Renal cortical epithelial cell (primary cell): ENCODE data around the gene CDK5. TPM values are rescaled to one million over a fixed set of nuclear protein-coding genes. Genes with fewer than 3 reads are reported as not detected.
A peak's percentile ranks its signal among the peaks of the same experiment; 100 is the strongest.

Source experiments
- DNase-seq: peaks from one replicate; pipeline ENCODE4 v3.0.0-alpha.2; 2011; ENCODE audit warnings: low read depth
- total RNA-seq: library from RNA; depleted of rRNA; stranded (reverse); fragments of >200 nt; gene quantifications from 2 replicates; pipeline ENCODE4 v1.2.3, GENCODE V29; 2014

Gene CDK5
- total RNA-seq, 1 donor from 2014 or later = 16.8 TPM

DNA sequence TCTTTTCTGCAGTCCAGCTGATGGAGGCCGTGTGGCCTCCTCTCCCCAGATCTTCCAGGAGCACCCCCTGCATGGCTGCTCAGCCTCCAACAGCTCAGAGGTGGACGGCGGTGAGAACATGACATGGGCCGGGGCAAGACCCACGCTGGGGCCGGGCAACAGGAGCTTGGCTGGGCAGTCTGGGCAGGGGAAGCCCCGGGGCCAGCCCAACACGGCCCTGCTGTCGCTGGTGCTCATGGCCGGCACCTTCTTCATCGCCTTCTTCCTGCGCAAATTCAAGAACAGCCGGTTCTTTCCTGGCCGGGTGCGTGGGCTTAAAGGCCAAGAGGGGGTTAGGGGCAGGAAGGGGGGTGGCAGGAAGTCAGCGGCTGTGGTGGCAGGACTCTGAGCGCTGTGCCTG is 16.3 kb upstream of the CDK5 start:
- DNase-seq = no peak

DNA sequence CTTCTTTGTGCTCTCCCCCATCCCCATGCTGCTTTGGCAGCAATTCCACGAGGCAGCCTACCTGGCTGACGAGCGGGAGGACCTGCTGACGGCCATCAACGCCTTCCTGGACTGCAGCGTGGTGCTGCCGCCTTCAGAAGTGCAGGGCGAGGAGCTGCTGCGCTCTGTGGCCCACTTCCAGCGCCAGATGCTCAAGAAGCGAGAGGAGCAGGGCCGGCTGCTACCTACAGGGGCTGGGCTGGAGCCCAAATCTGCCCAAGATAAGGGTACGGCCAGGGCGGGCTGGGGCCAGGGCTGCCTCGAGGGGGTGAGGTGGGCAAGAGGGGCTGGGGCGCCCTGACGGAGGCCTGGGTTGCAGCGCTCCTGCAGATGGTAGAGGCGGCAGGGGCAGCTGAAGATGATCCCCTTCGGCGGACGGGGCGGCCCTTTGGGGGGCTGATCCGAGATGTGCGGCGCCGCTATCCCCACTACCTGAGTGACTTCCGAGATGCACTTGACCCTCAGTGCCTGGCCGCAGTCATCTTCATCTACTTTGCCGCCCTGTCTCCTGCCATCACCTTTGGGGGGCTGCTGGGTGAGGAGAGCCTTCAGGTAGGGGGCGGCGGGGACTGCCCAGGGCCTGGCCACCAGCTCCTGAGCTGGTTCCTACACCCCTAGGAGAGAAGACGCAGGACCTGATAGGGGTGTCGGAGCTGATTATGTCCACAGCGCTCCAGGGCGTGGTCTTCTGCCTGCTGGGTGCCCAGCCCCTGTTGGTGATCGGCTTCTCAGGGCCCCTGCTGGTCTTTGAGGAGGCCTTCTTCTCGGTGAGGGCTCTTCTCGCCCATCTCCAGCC is 13.6 kb upstream of the CDK5 start:
- DNase-seq = no peak

DNA sequence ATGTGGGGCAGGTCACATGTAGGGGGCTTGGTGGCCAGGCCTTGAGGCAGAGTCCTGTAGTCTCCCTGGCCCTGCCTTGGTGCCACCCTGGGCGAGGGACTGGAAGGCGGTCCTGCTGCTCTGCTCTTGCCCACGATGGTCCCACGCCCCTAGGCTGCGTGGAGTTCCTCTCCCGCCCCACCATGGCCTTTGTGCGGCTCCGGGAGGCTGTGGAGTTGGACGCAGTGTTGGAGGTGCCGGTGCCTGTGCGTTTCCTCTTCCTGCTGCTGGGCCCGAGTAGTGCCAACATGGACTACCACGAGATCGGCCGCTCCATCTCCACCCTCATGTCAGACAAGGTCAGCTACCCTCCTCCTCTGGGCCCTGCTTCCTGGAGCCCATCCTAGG is 12.9 kb upstream of the CDK5 start:
- DNase-seq = no peak

DNA sequence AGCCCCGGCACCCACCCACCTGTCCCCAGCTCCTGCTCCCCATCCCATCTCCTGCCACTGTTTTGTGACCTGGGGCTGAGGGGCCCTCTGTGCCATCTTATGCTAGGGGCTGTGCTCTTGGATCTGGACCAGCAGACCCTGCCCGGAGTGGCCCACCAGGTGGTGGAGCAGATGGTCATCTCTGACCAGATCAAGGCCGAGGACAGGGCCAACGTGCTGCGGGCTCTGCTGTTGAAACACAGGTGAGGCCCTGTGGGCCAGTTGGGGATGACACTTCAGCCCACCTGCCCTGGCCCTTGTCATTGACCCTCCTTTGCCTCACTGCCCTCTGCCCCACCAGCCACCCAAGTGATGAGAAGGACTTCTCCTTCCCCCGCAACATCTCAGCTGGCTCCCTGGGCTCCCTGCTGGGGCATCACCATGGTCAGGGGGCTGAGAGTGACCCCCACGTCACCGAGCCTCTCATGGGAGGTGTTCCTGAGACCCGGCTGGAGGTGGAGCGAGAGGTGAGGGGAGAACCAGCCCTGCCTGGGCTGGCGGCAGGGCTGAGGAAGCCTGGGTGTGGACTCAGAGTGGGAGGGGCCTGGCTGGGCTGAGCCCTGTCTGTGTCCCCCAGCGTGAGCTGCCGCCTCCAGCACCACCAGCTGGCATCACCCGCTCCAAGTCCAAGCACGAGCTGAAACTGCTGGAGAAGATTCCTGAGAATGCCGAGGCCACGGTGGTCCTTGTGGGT is 12.3 kb upstream of the CDK5 start:
- DNase-seq = no peak

DNA sequence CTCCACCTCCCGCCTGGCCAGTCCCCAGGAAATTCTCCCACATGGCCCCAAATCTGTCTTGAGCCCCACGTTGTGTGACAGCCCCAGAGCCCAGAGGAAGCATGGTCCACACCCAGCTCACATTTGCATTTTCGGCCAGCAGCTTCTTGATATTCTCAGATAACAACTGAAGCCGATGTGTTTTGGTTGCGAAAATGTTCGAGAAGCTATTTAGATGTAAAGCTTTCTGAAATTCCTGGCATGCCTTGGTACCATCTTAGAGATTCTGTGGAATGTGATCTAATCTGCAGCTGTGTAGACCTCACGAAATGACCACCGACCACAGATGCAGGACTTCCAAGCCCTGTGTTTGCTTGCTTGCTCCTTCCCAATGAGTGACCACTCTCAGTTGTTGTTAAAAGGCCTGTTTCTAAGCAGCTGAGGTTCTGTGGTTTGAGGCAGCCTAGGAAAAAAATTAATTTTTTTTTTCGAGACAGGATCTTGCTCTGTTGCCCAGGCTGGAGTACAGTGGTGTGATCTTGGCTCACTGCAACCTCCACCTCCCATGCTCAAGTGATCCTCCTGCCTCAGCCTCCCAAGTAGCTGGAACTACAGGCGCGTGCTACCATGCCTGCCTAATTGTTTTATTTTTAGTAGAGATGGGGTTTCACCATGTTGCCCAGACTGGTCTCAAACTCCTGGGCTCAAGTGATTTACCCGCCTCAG is 10.5 kb upstream of the CDK5 start:
- no peak for DNase-seq

DNA sequence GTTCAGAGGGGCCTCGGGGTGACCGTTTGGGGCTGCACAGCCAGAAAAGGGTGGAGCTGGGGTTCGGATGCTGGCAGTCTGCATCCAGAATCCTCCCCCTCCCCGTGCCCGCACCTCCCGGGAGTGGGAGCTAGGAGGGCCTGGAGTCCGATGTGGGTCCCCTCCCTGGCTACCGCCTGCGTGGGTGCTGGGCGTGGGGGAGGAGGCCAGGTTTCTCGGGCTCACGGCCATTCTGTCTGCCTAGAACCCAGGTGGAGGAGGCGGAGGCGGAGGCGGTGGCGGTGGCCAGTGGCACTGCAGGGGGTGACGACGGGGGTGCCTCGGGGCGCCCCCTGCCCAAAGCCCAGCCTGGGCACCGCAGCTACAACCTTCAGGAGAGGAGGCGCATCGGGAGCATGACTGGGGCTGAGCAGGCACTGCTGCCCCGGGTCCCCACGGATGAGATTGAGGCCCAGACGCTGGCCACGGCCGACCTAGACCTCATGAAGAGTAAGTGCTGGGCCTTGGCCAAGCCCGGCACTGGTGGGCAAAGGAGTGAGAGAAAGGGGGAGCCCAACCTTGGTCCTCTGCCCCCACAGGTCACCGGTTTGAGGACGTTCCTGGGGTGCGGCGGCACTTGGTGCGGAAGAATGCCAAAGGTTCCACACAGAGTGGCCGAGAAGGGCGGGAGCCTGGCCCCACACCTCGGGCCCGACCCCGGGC is 8.7 kb upstream of the CDK5 start:
- DNase-seq = no peak

DNA sequence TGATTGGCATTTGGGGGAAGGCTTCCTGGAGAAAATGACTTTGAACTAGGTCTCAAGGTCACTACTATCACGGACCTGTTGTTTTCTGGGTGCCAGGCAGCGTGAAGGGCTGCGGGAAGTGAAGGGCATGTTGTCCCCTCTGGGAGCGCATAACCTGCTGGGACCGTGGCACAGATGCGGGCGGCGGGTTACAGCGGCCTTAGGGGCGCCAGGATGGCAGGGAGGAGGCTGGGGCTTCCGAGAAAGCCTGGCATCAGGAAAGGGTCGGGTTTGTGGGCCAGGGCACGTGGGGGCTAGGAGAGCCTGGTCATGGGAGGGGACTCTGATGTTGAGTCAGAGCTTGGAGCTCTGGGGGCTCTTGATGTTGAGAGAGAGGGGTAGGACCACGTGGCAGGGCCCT is 7.8 kb upstream of the CDK5 start:
- DNase-seq = no peak

DNA sequence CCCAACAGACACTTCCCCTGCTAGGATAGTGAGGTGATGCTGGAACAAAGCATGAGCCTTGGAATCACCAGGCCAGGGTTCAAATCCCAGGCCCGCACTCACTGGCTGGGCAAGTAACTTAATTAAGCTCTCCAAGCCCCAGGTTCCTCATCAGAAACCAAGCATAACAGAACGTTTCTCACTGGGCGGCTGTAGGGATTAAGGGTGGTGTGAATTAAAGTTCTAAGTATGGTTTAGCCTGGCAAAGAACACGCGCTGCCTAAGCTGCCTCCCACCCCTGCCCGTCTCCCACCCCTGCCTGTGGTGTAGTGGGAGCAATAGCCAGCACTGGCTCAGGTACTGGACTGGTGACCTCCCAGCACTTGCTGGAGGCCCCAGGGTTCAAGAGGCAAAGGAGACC is 7.3 kb upstream of the CDK5 start:
- no peak for DNase-seq

DNA sequence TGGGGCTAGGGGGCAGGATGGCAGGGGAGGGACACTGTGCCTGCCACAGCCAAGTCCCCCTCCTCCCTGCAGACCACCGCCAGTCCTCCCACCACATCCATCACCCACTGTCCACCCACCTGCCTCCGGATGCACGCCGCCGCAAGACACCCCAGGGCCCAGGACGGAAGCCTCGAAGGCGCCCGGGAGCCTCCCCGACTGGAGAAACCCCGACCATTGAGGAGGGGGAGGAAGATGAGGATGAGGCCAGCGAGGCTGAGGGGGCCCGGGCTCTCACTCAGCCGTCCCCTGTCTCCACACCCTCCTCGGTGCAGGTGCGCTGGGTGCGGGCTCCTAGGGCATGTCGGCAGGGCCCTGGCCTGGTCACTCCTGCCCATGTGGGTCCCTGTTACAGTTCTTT is 6.8 kb upstream of the CDK5 start:
- no peak for DNase-seq

DNA sequence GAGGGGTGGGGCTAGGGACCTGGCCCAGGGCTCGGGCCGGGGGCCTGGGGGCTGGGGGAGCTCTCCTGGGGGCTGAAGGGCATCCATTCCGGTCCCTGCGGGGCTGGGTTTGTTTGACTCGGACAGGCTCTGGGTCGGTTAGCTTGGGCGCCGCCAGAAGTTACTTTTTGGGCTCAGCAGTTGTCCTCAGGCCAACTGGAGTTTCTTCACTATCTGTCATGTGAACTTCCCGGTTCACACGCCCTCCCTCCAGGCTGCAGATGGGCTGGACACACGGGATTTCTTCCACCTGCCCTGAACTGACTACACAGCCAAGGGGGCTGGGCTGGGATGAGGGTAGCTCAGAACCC is 5.5 kb upstream of the CDK5 start:
- DNase-seq = peak; percentile 54

DNA sequence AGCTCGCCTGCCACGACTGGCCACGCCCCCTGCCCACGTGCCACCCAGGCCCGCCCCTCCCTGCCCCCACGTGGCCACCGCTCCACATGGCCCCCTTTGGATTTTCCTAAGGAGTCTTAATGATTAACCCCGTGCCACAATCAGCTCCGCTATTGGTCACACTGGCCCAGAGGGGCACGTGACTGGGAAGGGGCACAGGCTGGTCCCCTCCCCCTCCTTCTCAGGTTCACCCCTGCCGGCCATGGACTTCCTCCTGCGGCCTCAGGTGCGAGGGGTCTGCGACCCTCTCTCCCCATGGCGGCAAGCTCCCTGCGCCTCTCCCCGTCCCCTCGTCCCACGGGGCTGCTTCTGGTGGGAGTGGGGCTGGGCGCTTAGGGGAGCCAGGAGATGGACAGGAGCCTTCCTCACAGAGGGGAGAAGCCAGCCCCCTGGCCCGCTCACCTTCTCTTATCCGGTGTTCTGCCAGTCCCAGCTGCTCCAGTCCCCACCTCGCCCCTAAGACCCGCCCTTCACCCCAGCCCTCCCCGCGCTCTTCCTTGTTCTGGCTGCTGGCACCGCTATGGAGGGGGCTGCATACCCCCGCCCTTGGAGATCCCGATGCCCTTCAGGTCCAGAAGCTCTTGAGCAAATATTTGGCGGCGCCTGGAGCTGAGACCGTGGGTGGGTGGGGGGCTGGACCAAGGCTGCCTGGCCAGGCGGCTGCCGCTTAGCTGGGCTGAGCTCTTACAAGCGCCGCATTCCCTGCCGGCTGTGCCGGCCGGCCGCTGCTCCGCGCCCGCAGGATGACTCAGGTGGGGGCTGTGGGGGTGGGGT is 4.9 kb upstream of the CDK5 start:
- DNase-seq = peak; percentile 91

DNA sequence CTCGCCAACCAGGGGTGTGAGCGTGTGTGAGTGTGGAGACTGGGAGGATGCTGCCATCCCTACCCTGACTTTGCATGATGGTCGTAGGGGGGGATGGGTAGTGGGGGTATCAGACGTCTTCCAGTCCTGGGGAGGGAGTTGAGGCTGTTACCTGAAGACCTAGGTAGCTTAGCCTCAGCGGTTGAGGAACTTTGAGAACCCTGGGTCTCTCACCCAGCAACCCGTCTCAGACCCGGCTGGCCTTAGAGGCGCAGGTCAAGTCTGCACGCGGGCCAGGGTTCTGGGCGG is 4.4 kb upstream of the CDK5 start:
- no peak for DNase-seq

DNA sequence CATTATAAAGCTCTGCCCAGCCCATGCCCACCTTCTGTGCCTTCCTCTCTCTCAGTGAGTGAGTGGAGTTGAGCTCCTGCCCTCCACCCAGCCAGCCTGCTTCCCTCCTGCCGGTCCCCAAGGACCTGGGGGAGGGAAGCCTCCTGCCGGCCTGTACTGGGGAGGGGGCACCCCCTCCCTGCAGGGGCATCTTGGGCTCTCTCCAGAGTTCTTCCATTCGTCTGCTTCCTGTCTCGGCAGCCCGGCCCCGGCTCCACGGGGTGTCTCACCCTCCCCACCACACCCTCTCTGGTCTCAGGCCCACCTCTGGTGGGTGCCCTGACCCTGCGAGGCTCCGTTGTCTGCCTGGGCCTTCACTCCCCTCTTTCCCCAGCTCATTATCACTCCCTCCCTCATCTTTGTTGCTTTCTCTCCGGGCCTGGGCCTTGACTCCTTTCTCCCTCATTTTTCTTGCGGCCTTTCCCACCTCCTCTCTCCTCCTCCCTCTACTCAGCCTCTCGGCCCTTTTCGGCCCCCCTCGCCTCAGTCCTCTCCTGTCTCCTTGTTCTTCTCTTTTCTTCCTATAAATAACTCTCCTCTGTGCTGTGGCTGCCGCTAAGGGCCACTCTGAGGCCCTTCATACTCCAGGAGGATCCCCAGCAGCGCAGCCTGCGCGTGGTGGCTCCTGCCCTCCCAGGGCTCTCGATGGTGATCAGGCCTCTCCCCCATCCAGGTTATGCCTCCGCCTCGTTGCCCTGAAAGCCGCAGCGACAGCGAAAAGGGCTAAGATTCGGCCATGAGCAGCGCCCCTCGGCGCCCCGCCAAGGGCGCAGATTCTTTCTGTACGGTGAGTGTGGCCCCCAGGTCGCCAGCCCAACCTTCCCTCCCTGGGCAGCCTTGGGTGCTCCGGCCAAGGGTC is 3.8 kb upstream of the CDK5 start:
- no peak for DNase-seq

DNA sequence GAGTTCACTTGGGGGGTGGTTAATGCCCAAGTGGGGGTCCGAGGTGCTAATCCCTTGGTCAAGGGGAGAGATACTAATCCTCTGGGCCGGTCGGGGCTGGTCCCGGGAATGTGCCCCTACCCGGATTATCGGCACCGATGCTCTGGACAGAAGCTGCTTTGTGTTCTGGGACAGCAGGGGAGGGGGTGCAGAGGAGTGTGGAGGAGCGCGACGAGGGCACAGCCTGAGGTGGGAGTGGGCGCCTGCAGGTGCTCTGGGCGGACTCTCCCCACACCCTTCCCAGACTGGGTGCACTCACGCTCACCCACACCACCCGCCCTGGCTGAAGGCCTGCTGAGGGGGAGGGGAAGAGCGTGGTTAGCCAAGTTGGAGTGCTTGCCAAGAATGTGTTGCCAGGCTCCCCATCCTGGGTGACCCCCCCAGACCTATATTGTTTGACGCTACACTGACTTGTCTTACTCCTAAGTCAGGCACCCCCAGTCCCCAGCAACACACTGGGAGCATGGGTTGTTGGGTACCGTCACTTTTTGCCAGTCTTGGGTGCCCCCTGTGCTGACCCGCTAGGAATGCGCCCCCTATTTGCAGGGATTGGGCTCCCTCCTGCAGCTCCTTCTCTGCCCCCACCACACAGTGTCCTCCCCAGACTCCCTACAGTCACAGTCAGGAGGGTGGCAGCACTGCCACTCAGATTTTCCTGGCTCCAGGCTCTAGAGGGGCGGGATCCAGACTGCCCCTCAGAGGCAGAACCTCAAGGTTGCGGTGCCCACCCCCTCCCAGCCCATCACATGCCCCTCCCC is 2.9 kb upstream of the CDK5 start:
- DNase-seq = peak; percentile 65

DNA sequence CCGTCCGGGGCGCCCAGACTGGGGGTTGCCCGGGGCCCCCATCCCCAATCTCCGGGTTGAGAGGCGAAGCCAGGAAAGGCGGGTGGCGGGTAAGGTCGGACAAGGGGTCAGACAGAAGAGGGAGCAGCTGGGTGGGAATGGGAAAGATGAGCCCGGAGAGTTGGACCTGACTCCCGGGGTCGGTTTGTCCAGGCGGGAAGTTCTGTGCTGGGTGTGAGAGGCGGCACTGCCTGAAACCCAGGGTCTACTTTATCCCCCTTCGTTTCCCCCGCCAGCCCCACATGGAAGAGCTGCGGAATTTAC is 2.4 kb upstream of the CDK5 start:
- no peak for DNase-seq

DNA sequence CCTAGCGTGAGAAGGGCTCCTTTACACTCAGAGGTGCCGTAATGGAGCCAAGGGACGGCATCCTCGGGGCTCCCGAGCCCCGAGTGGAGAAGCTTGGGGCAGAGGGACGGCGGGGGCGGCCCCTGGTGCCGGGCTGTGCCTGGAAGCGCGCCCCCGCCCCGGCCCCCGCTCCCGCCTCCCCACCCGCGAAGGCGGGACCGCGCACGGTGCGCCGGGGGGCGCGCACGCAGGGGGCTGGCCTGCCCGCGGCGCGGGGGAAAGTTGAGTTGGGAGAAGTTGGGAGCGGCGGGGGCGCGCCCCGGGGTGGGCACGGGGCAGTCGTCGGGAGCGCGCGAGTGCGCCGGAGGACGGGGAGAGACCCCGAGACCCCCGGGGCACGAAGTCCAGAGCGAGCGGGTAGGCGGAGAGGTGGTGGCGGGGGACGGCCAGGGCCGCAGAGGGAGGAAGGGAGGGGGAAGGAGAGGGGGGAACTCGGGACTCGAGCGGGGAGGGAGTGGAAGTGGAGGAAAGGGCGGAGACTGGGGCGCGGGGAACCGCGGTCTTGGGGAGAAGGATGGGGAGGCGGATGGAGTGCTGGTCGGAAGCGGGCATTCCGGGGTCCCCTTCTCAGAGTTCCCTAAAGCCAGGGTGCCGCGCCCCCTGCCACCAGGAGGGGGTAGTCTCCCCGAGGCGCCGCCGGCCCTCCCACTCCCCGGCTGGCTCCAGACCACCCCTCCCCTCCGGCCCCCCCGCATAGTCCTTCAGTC is 1.8 kb upstream of the CDK5 start, which contains the start of gene SLC4A2:
TSS of gene SLC4A2 (plus strand) at position 223 of the 746 bp plus-strand sequence. CDS start 2,399 bp downstream, outside the sequence.
- DNase-seq = no peak

DNA sequence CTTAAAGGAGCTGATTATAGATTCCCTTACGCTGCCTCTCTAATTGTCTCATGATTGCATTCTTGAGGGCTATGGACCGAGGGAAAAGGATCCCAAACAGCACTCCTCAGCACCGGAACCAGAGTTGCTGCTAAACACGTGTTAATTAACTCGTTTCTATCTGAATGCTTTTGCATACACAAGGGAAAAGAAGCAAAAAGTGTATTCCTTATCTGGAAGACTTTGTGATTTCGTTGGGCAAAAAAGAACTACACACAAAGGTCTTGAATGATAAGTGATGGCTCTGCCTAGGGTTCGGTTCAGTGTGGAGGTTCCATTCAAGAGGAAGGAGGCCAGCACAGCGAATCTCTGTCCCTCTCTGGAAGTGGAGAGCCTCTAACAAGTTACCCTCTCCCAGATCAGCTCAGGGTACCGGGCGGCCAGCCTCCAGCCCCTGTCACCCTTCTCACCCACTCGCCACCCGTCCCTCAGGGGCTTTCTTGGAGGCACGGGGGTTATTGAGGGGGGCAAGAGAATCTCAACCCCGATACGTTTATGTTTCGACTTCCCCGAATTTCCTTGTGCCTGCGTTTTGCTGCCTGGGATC is 1.2 kb upstream of the CDK5 start:
- DNase-seq = peak; percentile 63

DNA sequence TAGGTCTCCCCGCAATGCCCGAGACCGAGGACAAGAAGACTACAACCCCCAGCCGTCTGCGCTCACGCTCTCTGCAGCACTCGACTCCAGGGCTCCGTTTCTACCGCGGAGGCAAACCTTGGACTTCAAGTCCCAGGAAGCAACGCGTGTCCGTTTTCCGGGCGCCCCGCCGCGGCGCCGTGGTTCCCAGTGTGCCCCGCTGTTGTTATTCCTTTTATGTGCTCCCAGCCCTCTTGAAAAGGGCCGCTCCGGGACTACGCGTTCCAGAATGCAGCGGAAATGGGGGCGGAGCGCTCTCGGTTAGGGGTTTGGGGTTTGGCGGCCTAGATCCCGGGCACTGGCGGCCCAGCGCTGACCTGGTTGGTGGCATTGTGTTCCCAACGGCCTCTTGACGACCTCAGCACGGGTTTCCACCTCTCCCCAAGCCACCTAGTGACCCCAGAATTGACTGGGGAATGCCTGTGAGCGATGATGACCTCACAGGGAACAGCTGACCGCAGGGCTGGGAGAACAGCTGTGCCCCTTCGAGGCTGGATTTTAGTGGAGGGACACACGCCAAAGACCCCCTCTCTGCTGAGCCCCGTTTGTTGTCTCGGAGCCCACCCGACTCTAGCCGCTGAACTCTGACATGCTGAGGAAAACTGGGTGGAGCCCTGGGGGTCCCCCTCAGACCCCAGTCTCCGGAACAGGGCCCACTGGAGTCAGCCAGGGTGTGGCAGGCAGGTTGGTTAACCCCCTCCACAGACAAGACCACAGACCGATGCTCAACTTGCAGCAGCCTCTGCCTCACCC is 488 bp upstream of the CDK5 start:
- peak; percentile 98 for DNase-seq
